ENCODE measurements around the gene DSP. TPM values are rescaled to one million over a fixed set of nuclear protein-coding genes. Genes with fewer than 3 reads are reported as not detected.

Gene DSP
- total RNA-seq, 1 donor from 2014 or later: not detected

GRCh38 chr6:7630792-7631191, 89.3 kb downstream of the DSP start:
- intact Hi-C loops (cut with micrococcal nuclease): no loop called here
- no peak overlapping the region for H3K27ac Mint-ChIP-seq
- no peaks in the 10 kb centered on the region for H3K9me3 Mint-ChIP-seq
- H3K4me1 Mint-ChIP-seq (ENCODE audit: low read depth): no peaks in the 10 kb centered on the region
- DNase-seq (ENCODE audit: low spot score): no peak
- peaks cover 4% of the 10 kb centered on the region for H3K27me3 Mint-ChIP-seq (ENCODE audit: insufficient read depth)
- no peak overlapping the region for H3K4me3 Mint-ChIP-seq
- H3K36me3 Mint-ChIP-seq (ENCODE audit: low read depth): no peaks in the 10 kb centered on the region

DNA sequence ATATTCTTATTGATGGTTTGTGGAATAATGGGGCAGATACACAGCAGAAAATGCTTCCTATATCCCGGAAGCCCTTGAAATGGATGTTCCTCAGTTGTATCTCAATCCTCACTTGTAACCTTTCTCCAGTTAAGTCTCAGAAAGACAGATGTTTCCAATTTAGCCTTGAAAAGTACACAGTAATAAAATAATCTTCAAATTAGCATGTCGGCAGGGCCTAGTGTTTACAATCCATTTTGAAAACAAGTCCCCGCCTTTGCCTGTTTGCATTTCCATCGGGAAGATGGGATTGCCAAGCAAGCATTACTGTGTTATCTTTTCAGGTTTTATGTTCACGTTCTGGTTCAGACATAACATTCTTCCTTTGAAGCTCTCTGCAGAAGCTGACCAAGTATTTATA, 90.0 kb downstream of the DSP start:
- intact Hi-C loops (cut with micrococcal nuclease): no loop called here
- H3K36me3 Mint-ChIP-seq (ENCODE audit: low read depth): no peaks in the 10 kb centered on the region

DNA sequence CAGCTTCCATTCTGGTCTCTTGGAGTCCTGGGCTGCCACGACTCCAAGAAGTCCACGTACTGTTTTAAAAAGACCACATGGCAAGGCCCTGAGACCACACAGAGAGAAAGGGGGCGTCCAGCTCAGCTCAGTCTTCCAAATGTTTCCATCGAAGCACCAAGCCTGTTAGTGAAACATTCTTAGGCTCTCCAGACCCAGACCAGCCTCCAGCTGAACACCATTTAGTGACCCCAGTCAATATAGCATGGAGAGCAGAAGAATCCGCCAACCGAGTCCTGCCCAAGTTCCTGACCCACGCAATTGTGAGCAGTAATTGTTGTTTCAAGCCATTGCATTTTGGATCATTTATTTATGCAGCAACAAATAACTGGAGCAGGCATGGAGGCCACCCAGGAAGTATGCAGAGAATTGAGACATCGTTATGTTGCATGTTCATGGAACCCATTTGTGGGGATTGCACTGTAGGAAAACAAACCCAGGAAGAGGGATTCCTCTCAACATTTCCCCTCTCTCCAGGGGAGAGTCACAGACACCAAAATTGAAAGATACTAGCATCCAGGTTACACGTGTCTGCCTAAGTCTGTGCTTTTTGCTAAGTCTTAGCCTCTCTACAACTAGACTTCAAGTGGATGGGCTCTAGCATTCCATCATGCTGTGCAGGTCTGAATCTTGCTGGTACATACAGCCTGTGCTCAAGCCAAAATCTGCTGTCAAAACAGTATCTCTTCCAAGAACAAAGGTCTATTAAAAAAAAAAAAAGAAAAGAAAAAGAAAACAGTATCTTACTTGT, 91.2 kb downstream of the DSP start:
- Mint-ChIP-seq H3K9me3 (no peaks in the 10 kb centered on the region), H3K4me3 (no peak overlapping the region), H3K27ac (no peak overlapping the region), H3K27me3 (ENCODE audit: insufficient read depth) (peaks cover 7% of the 10 kb centered on the region), H3K36me3 (ENCODE audit: low read depth) (no peaks in the 10 kb centered on the region), H3K4me1 (ENCODE audit: low read depth) (no peaks in the 10 kb centered on the region)
- intact Hi-C loops (cut with micrococcal nuclease): no loop called here
- DNase-seq (ENCODE audit: low spot score): no peak

More for the DNA sequence above, 90.0 kb downstream of the DSP start:
- Mint-ChIP-seq H3K4me3 (no peak overlapping the region), H3K9me3 (no peaks in the 10 kb centered on the region), H3K4me1 (ENCODE audit: low read depth) (no peaks in the 10 kb centered on the region), H3K27ac (no peak overlapping the region), H3K27me3 (ENCODE audit: insufficient read depth) (peaks cover 4% of the 10 kb centered on the region)
- DNase-seq (ENCODE audit: low spot score): no peak

DNA sequence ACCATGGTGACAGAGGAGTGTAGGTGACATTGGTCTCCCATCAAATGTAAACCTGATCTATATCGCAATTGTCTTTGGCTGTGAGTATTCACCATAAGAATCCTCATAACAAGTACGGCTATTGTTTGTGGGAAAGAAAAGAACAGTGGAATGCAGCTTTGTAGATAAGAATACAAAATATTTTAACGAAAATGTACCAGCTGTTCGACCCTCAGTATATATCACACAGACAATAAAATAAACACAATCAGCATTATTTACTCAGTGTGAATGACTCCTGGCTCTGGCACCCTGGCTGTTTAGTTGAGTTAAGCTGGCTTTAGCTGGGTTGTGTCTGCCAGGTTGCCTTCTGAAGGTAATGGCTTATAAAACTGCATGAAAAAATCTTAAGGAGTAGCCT, 91.9 kb downstream of the DSP start:
- Mint-ChIP-seq H3K4me3 (no peak overlapping the region), H3K4me1 (ENCODE audit: low read depth) (no peaks in the 10 kb centered on the region), H3K27me3 (ENCODE audit: insufficient read depth) (peaks cover 12% of the 10 kb centered on the region), H3K27ac (no peak overlapping the region), H3K9me3 (no peaks in the 10 kb centered on the region), H3K36me3 (ENCODE audit: low read depth) (no peaks in the 10 kb centered on the region)
- intact Hi-C loops (cut with micrococcal nuclease): no loop called here
- DNase-seq (ENCODE audit: low spot score): no peak

DNA sequence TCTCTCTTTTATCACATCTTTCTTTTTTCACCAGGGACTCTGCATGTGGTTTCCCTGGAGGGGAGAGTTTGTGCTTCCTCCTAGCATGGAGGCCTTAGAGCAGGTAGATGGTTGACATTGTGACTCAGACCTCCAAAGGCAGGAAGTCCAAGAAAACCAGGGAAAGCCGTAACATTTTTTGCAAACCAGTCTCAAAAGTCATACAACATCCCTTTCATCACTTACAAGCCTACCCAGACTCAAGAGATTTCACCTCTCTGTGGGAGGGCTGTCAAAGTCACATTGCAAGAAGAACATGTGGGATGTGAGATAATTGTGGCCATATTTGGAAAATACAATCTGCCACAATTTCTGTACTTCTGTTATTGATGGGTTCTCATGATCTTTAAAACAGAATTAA, 94.7 kb downstream of the DSP start:
- Mint-ChIP-seq H3K27me3 (ENCODE audit: insufficient read depth) (peaks cover 12% of the 10 kb centered on the region), H3K4me1 (ENCODE audit: low read depth) (no peaks in the 10 kb centered on the region), H3K4me3 (no peak overlapping the region), H3K27ac (no peak overlapping the region), H3K36me3 (ENCODE audit: low read depth) (no peaks in the 10 kb centered on the region), H3K9me3 (no peaks in the 10 kb centered on the region)
- intact Hi-C loops (cut with micrococcal nuclease): no loop called here
- no peak for DNase-seq (ENCODE audit: low spot score)

Other genes with a start within 250 kb of the DSP start
- 160 and 168 TPM in 2 replicates for gene SSR1, start 228.5 kb upstream of the DSP start, total RNA-seq
- gene CAGE1, start 151.9 kb upstream of the DSP start, total RNA-seq: 0.13 and 0.20 TPM in 2 replicates
- gene RIOK1, start 151.9 kb upstream of the DSP start, total RNA-seq: 61.4 and 67.2 TPM in 2 replicates
- gene SNRNP48, start 48.5 kb downstream of the DSP start, total RNA-seq: 17.7 and 18.0 TPM in 2 replicates
- gene BMP6, start 184.4 kb downstream of the DSP start, total RNA-seq: 0.86 and 1.1 TPM in 2 replicates

Measured in activated T-helper 1 cell treated with anti-CD3 and anti-CD28 coated beads, Interleukin-12 subunit alpha, Interleukin-12 subunit beta, Interleukin-2, Interleukin-4 antibody, amounts not matched to agents 30 ng/mL and 10 ng/mL and 1 ng/mL, durations not matched to agents 14 hours and 24 hours and 36 hours (primary cell).